Mucosa of descending colon (tissue), 3 donors: Measurements from ENCODE around the gene PCDH12. TPM values are rescaled to one million over a fixed set of nuclear protein-coding genes. Genes with fewer than 3 reads are reported as not detected.

Experiments
- ATAC-seq: fragments of 200-7000 bp; cut with Tn5 transposase; one replicate; pipeline ENCODE4 v1.9.1; 2020; ENCODE audit warnings: mild to moderate bottlenecking, moderate library complexity
- DNase-seq, 3 donors: peaks; one replicate each; pipeline ENCODE4 v3.0.0-alpha.2; 2020
- H3K36me3 ChIP-seq: fragments of 200-600 bp; one replicate; pipeline ENCODE4 v1.8.0; 2021; ENCODE audit warnings: low read depth, mild to moderate bottlenecking
- H3K4me1 ChIP-seq: fragments of 200-600 bp; one replicate; pipeline ENCODE4 v1.8.0; 2021; ENCODE audit warnings: low read depth, mild to moderate bottlenecking
- H3K4me3 ChIP-seq: fragments of 200-600 bp; one replicate; pipeline ENCODE4 v1.8.0; 2021; ENCODE audit warnings: mild to moderate bottlenecking
- H3K9me3 ChIP-seq: fragments of 200-600 bp; one replicate; pipeline ENCODE4 v1.8.0; 2021; ENCODE audit warnings: mild to moderate bottlenecking
- CTCF ChIP-seq: fragments of 200-600 bp; IDR thresholded peaks from one replicate; pipeline ENCODE4 v1.8.0; 2022; ENCODE audit warnings: antibody characterized with exemption, mild to moderate bottlenecking
- intact Hi-C, 2 donors: fragments of 100-400 bp; cut with DNase I in 1 of 2; cut with micrococcal nuclease in 1 of 2; formaldehyde crosslinking; loops; one replicate each; pipeline versions ENCODE4 v1.11.0 to v1.11.1; 2022; cut with DNase I, micrococcal nuclease
- total RNA-seq, 3 donors: library from RNA; stranded (reverse); fragmentation: NEBNext Ultra II Directional in 2 of 3; extraction: Animal tissue kit (Norgen Biotek cat#: 25700) in 2 of 3; gene quantifications; one replicate each; pipeline versions ENCODE4 v1.2.1 to v1.2.4, GENCODE V29; 2021 to 2023
- donor health status: DM: no; HTN: no; CAD: no; lungs with moderate emphysema.
- donor health status: DM: no; HTN: no; CAD: no.
- donor health status: DM: no; HTN: yes; CAD: no.

Gene PCDH12
- total RNA-seq, 3 donors from 2014 or later, result 1.2 to 3.2 (median 2.2) TPM

- no peak overlapping the region for H3K4me3 ChIP-seq
- peaks cover 15% of the 10 kb centered on the region for H3K4me1 ChIP-seq
- no peak for TF ChIP-seq CTCF
- DNase-seq (no peak), ATAC-seq (no peak)
- intact Hi-C loops, result no loop called here
- no peaks in the 10 kb centered on the region for H3K9me3 ChIP-seq
- no peaks in the 10 kb centered on the region for H3K36me3 ChIP-seq
Observed at GRCh38 chr5:141965071-141965470, 7.1 kb upstream of the PCDH12 start.

GRCh38 chr5:141963701-141964100, 5.7 kb upstream of the PCDH12 start:
- DNase-seq (no peak), ATAC-seq (no peak)
- no peaks in the 10 kb centered on the region for H3K36me3 ChIP-seq
- no peak overlapping the region for H3K4me3 ChIP-seq
- no peak for TF ChIP-seq CTCF
- intact Hi-C loops, result no loop called here
- H3K4me1 ChIP-seq, result peaks cover 10% of the 10 kb centered on the region
- H3K9me3 ChIP-seq, result no peaks in the 10 kb centered on the region

GRCh38 chr5:141961466-141961865, 3.5 kb upstream of the PCDH12 start:
- intact Hi-C loops, result no loop called here
- Histone ChIP-seq H3K9me3 (no peaks in the 10 kb centered on the region), H3K36me3 (no peaks in the 10 kb centered on the region), H3K4me3 (no peak overlapping the region), H3K4me1 (peaks cover 10% of the 10 kb centered on the region)
- no peak for TF ChIP-seq CTCF
- ATAC-seq (no peak), DNase-seq (no peak)

- ATAC-seq, result peak; percentile 96
- Histone ChIP-seq H3K4me3 (no peak overlapping the region), H3K4me1 (peaks cover 10% of the 10 kb centered on the region), H3K9me3 (no peaks in the 10 kb centered on the region), H3K36me3 (no peaks in the 10 kb centered on the region)
- peak; percentile 89 to 94 (median 92) for DNase-seq
- intact Hi-C loops, result no loop called here
- peak; percentile 71 for TF ChIP-seq CTCF
Observed at GRCh38 chr5:141960449-141961323, 2.7 kb upstream of the PCDH12 start.

- ATAC-seq, result peak; percentile 25
- no peak for TF ChIP-seq CTCF
- peak in 1 of 3 donors; percentile 42 for DNase-seq
- no peaks in the 10 kb centered on the region for H3K9me3 ChIP-seq
- H3K36me3 ChIP-seq, result no peaks in the 10 kb centered on the region
- peaks cover 10% of the 10 kb centered on the region for H3K4me1 ChIP-seq
- intact Hi-C loops, result no loop called here
- no peak overlapping the region for H3K4me3 ChIP-seq
Observed at GRCh38 chr5:141960018-141960417, 2.0 kb upstream of the PCDH12 start.
